ENCODE results near the gene STIMATE. TPM values are rescaled to one million over a fixed set of nuclear protein-coding genes. Genes with fewer than 3 reads are reported as not detected.

The STIMATE gene
- total RNA-seq, 2 donors from 2014 or later, result 20.3 to 23.7 TPM

GRCh38 chr3:52865994-52866393, 31.4 kb downstream of the STIMATE start:
- H3K4me1 ChIP-seq (ENCODE audit: control insufficient read depth, insufficient read depth, low read length), result no peaks in the 10 kb centered on the region
- Mint-ChIP-seq H3K27ac (no peak overlapping the region), H3K9me3 (peaks cover 33% of the 10 kb centered on the region), H3K27me3 (ENCODE audit: insufficient read depth) (no peaks in the 10 kb centered on the region), H3K4me3 (no peak overlapping the region), H3K4me1 (no peaks in the 10 kb centered on the region), H3K36me3 (ENCODE audit: low read depth) (peaks cover 30% of the 10 kb centered on the region)
- no peak for DNase-seq
- TF ChIP-seq CTCF (conservative IDR thresholded peaks at IDR 0.05), result no peak
- H3K36me3 ChIP-seq (ENCODE audit: control insufficient read depth, insufficient read depth, low read length), result no peaks in the 10 kb centered on the region
- H3K27ac ChIP-seq (ENCODE audit: low read depth, low read length), result no peak overlapping the region
- H3K9me3 ChIP-seq (ENCODE audit: control insufficient read depth, low read length), result no peaks in the 10 kb centered on the region
- no peak overlapping the region for H3K9ac ChIP-seq (ENCODE audit: extremely low read depth, low read length, poor library complexity, severe bottlenecking)
- H3K4me3 ChIP-seq (ENCODE audit: low read length), result no peak overlapping the region
- no peaks in the 10 kb centered on the region for H3K27me3 ChIP-seq (ENCODE audit: control insufficient read depth, insufficient read depth, low read length, poor library complexity, severe bottlenecking)
- WGBS, 2 experiments (ENCODE audit: insufficient coverage in 1 of 2, insufficient read length in 1 of 2), result 97% methylated on average over 8 to 13 of the region's 13 CpGs

- no peaks in the 10 kb centered on the region for H3K27me3 ChIP-seq (ENCODE audit: control insufficient read depth, insufficient read depth, low read length, poor library complexity, severe bottlenecking)
- no peaks in the 10 kb centered on the region for H3K4me1 ChIP-seq (ENCODE audit: control insufficient read depth, insufficient read depth, low read length)
- no peaks in the 10 kb centered on the region for H3K9me3 ChIP-seq (ENCODE audit: control insufficient read depth, low read length)
- peaks cover 24% of the 10 kb centered on the region for H3K9me3 Mint-ChIP-seq
- H3K27ac ChIP-seq (ENCODE audit: low read depth, low read length), result no peak overlapping the region
- H3K4me3 ChIP-seq (ENCODE audit: low read length), result no peak overlapping the region
- H3K36me3 Mint-ChIP-seq (ENCODE audit: low read depth), result peaks cover 21% of the 10 kb centered on the region
- no peak overlapping the region for H3K4me3 Mint-ChIP-seq
- TF ChIP-seq CTCF (conservative IDR thresholded peaks at IDR 0.05), result no peak
- H3K4me1 Mint-ChIP-seq, result no peaks in the 10 kb centered on the region
- 90% methylated on average over 8 of the region's 8 CpGs; no CpG with 5 or more reads in 1 of the 2 experiments for WGBS, 2 experiments (ENCODE audit: insufficient coverage in 1 of 2, insufficient read length in 1 of 2)
- H3K9ac ChIP-seq (ENCODE audit: extremely low read depth, low read length, poor library complexity, severe bottlenecking), result no peak overlapping the region
- no peak overlapping the region for H3K27ac Mint-ChIP-seq
- no peaks in the 10 kb centered on the region for H3K27me3 Mint-ChIP-seq (ENCODE audit: insufficient read depth)
- DNase-seq, result no peak
- no peaks in the 10 kb centered on the region for H3K36me3 ChIP-seq (ENCODE audit: control insufficient read depth, insufficient read depth, low read length)
Measured at GRCh38 chr3:52860424-52860768, 37.0 kb downstream of the STIMATE start.

GRCh38 chr3:52859686-52860423, 37.5 kb downstream of the STIMATE start:
- H3K27ac ChIP-seq (ENCODE audit: low read depth, low read length), result no peak overlapping the region
- no peaks in the 10 kb centered on the region for H3K4me1 Mint-ChIP-seq
- no peak overlapping the region for H3K9ac ChIP-seq (ENCODE audit: extremely low read depth, low read length, poor library complexity, severe bottlenecking)
- no peak overlapping the region for H3K27ac Mint-ChIP-seq
- H3K27me3 ChIP-seq (ENCODE audit: control insufficient read depth, insufficient read depth, low read length, poor library complexity, severe bottlenecking), result no peaks in the 10 kb centered on the region
- peaks cover 19% of the 10 kb centered on the region for H3K9me3 Mint-ChIP-seq
- 93% methylated on average over 7 to 8 of the region's 8 CpGs for WGBS, 2 experiments (ENCODE audit: insufficient coverage in 1 of 2, insufficient read length in 1 of 2)
- no peak overlapping the region for H3K4me3 Mint-ChIP-seq
- no peaks in the 10 kb centered on the region for H3K27me3 Mint-ChIP-seq (ENCODE audit: insufficient read depth)
- no peaks in the 10 kb centered on the region for H3K36me3 ChIP-seq (ENCODE audit: control insufficient read depth, insufficient read depth, low read length)
- H3K4me3 ChIP-seq (ENCODE audit: low read length), result no peak overlapping the region
- DNase-seq, result no peak
- peaks cover 18% of the 10 kb centered on the region for H3K36me3 Mint-ChIP-seq (ENCODE audit: low read depth)
- H3K9me3 ChIP-seq (ENCODE audit: control insufficient read depth, low read length), result no peaks in the 10 kb centered on the region
- TF ChIP-seq CTCF (conservative IDR thresholded peaks at IDR 0.05), result no peak
- H3K4me1 ChIP-seq (ENCODE audit: control insufficient read depth, insufficient read depth, low read length), result no peaks in the 10 kb centered on the region
